ENCODE measurements around the gene PPP2R2C. TPM values are rescaled to one million over a fixed set of nuclear protein-coding genes. Genes with fewer than 3 reads are reported as not detected.

Gene PPP2R2C
- total and polyA plus RNA-seq, 5 donors, result 2.3 to 7.2 (median 2.8) TPM

GRCh38 chr4:6335040-6335590 lies 137.3 kb downstream of the PPP2R2C start:
- H3K9me3 ChIP-seq (ENCODE audit: control insufficient read depth, low read length), result no peaks in the 10 kb centered on the region
- H3K4me1 ChIP-seq (ENCODE audit: control insufficient read depth, insufficient read depth, low read length), result no peaks in the 10 kb centered on the region
- peak in 1 of 3 donors; percentile 8 for DNase-seq
- H3K27me3 ChIP-seq (ENCODE audit: control insufficient read depth, insufficient read depth), result no peaks in the 10 kb centered on the region
- 74% methylated on average over 12 of the region's 12 CpGs for WGBS
- no peak for ATAC-seq
- H3K4me3 ChIP-seq (ENCODE audit: low read length), result no peak overlapping the region
- no peak overlapping the region for H3K27ac ChIP-seq (ENCODE audit: low read length)
- intact Hi-C loops (cut with DNase I), result loop anchor here in 3 of 4 donors (10.0 kb wide), 1 partner anchor 210 kb away; no protein-coding TSS in a partner anchor

GRCh38 chr4:6334203-6334887 lies 138.1 kb downstream of the PPP2R2C start:
- Histone ChIP-seq H3K27me3 (ENCODE audit: control insufficient read depth, insufficient read depth) (no peaks in the 10 kb centered on the region), H3K4me1 (ENCODE audit: control insufficient read depth, insufficient read depth, low read length) (no peaks in the 10 kb centered on the region), H3K4me3 (ENCODE audit: low read length) (no peak overlapping the region), H3K9me3 (ENCODE audit: control insufficient read depth, low read length) (no peaks in the 10 kb centered on the region), H3K27ac (ENCODE audit: low read length) (no peak overlapping the region)
- peak in 1 of 3 donors; percentile 14 for DNase-seq
- 73% methylated on average over 5 of the region's 5 CpGs for WGBS
- ATAC-seq, result no peak
- intact Hi-C loops (cut with DNase I), result loop anchor here (5.0 to 10.0 kb wide), 2 partner anchors 210 to 213 kb away; no protein-coding TSS in a partner anchor

GRCh38 chr4:6333301-6334202 lies 138.9 kb downstream of the PPP2R2C start:
- no peaks in the 10 kb centered on the region for H3K9me3 ChIP-seq (ENCODE audit: control insufficient read depth, low read length)
- no peaks in the 10 kb centered on the region for H3K4me1 ChIP-seq (ENCODE audit: control insufficient read depth, insufficient read depth, low read length)
- WGBS, result 87% methylated on average over 19 of the region's 19 CpGs
- no peak overlapping the region for H3K4me3 ChIP-seq (ENCODE audit: low read length)
- peak in 1 of 3 donors; percentile 23 for DNase-seq
- no peak for ATAC-seq
- no peak overlapping the region for H3K27ac ChIP-seq (ENCODE audit: low read length)
- intact Hi-C loops (cut with DNase I), result loop anchor here (5.0 to 10.0 kb wide), 2 partner anchors 211 to 214 kb away; no protein-coding TSS in a partner anchor
- no peaks in the 10 kb centered on the region for H3K27me3 ChIP-seq (ENCODE audit: control insufficient read depth, insufficient read depth)

GRCh38 chr4:6332669-6333050 lies 139.8 kb downstream of the PPP2R2C start:
- no peak for ATAC-seq
- intact Hi-C loops (cut with DNase I), result loop anchor here (5.0 to 10.0 kb wide), 2 partner anchors 212 to 215 kb away; no protein-coding TSS in a partner anchor
- no peaks in the 10 kb centered on the region for H3K27me3 ChIP-seq (ENCODE audit: control insufficient read depth, insufficient read depth)

GRCh38 chr4:6332042-6332668 lies 140.3 kb downstream of the PPP2R2C start:
- H3K4me3 ChIP-seq (ENCODE audit: low read length), result no peak overlapping the region
- DNase-seq (peak in 1 of 3 donors; percentile 39), ATAC-seq (peak; percentile 6 to 8)
- H3K27me3 ChIP-seq (ENCODE audit: control insufficient read depth, insufficient read depth), result no peaks in the 10 kb centered on the region
- no peak overlapping the region for H3K27ac ChIP-seq (ENCODE audit: low read length)
- intact Hi-C loops (cut with DNase I), result loop anchor here (5.0 to 10.0 kb wide), 2 partner anchors 213 to 215 kb away; no protein-coding TSS in a partner anchor
- no peaks in the 10 kb centered on the region for H3K4me1 ChIP-seq (ENCODE audit: control insufficient read depth, insufficient read depth, low read length)
- 44% methylated on average over 18 of the region's 18 CpGs for WGBS
- no peaks in the 10 kb centered on the region for H3K9me3 ChIP-seq (ENCODE audit: control insufficient read depth, low read length)

More at GRCh38 chr4:6332669-6333050, 139.8 kb downstream of the PPP2R2C start:
- H3K27ac ChIP-seq (ENCODE audit: low read length), result no peak overlapping the region
- DNase-seq, result no peak
- H3K9me3 ChIP-seq (ENCODE audit: control insufficient read depth, low read length), result no peaks in the 10 kb centered on the region
- no peak overlapping the region for H3K4me3 ChIP-seq (ENCODE audit: low read length)
- WGBS, result 80% methylated on average over 6 of the region's 6 CpGs
- no peaks in the 10 kb centered on the region for H3K4me1 ChIP-seq (ENCODE audit: control insufficient read depth, insufficient read depth, low read length)

GRCh38 chr4:6331468-6331867 lies 140.9 kb downstream of the PPP2R2C start:
- no peaks in the 10 kb centered on the region for H3K9me3 ChIP-seq (ENCODE audit: control insufficient read depth, low read length)
- H3K4me1 ChIP-seq (ENCODE audit: control insufficient read depth, insufficient read depth, low read length), result no peaks in the 10 kb centered on the region
- intact Hi-C loops (cut with DNase I), result loop anchor here (5.0 to 10.0 kb wide), 2 partner anchors 213 to 216 kb away; no protein-coding TSS in a partner anchor
- H3K27ac ChIP-seq (ENCODE audit: low read length), result no peak overlapping the region
- DNase-seq (no peak), ATAC-seq (no peak)
- WGBS, result 90% methylated on average over 6 of the region's 6 CpGs
- no peak overlapping the region for H3K4me3 ChIP-seq (ENCODE audit: low read length)
- H3K27me3 ChIP-seq (ENCODE audit: control insufficient read depth, insufficient read depth), result no peaks in the 10 kb centered on the region

- 83% methylated on average over 8 of the region's 8 CpGs for WGBS
- no peaks in the 10 kb centered on the region for H3K9me3 ChIP-seq (ENCODE audit: control insufficient read depth, low read length)
- no peaks in the 10 kb centered on the region for H3K27me3 ChIP-seq (ENCODE audit: control insufficient read depth, insufficient read depth)
- no peak overlapping the region for H3K4me3 ChIP-seq (ENCODE audit: low read length)
- no peaks in the 10 kb centered on the region for H3K4me1 ChIP-seq (ENCODE audit: control insufficient read depth, insufficient read depth, low read length)
- H3K27ac ChIP-seq (ENCODE audit: low read length), result no peak overlapping the region
- ATAC-seq, result no peak
- intact Hi-C loops (cut with DNase I), result loop anchor here (5.0 to 10.0 kb wide), 2 partner anchors 214 to 216 kb away; no protein-coding TSS in a partner anchor
- peak in 1 of 3 donors; percentile 30 for DNase-seq
These were observed 141.4 kb downstream of the PPP2R2C start for GRCh38 chr4:6331018-6331417.

- no peaks in the 10 kb centered on the region for H3K27me3 ChIP-seq (ENCODE audit: control insufficient read depth, insufficient read depth)
These were observed 142.0 kb downstream of the PPP2R2C start for GRCh38 chr4:6330384-6330767.

GRCh38 chr4:6329478-6330383 lies 142.7 kb downstream of the PPP2R2C start:
- no peaks in the 10 kb centered on the region for H3K4me1 ChIP-seq (ENCODE audit: control insufficient read depth, insufficient read depth, low read length)
- no peaks in the 10 kb centered on the region for H3K27me3 ChIP-seq (ENCODE audit: control insufficient read depth, insufficient read depth)
- intact Hi-C loops (cut with DNase I), result loop anchor here (5.0 to 10.0 kb wide), 4 partner anchors 67 to 218 kb away; no protein-coding TSS in a partner anchor
- DNase-seq, result peak in 1 of 3 donors; percentile 47
- 79% methylated on average over 28 of the region's 28 CpGs for WGBS
- H3K4me3 ChIP-seq (ENCODE audit: low read length), result no peak overlapping the region
- no peaks in the 10 kb centered on the region for H3K9me3 ChIP-seq (ENCODE audit: control insufficient read depth, low read length)
- no peak overlapping the region for H3K27ac ChIP-seq (ENCODE audit: low read length)
- ATAC-seq, result no peak

More at GRCh38 chr4:6330384-6330767, 142.0 kb downstream of the PPP2R2C start:
- intact Hi-C loops (cut with DNase I), result loop anchor here (5.0 to 10.0 kb wide), 2 partner anchors 214 to 217 kb away; no protein-coding TSS in a partner anchor
- 77% methylated on average over 7 of the region's 7 CpGs for WGBS
- no peaks in the 10 kb centered on the region for H3K4me1 ChIP-seq (ENCODE audit: control insufficient read depth, insufficient read depth, low read length)
- H3K4me3 ChIP-seq (ENCODE audit: low read length), result no peak overlapping the region
- ATAC-seq (no peak), DNase-seq (peak in 1 of 3 donors; percentile 6)
- no peaks in the 10 kb centered on the region for H3K9me3 ChIP-seq (ENCODE audit: control insufficient read depth, low read length)
- no peak overlapping the region for H3K27ac ChIP-seq (ENCODE audit: low read length)

Data from right cardiac atrium (tissue), 5 donors.